Thymus (tissue), 11 donors: ENCODE results near the gene SERINC5. TPM values are rescaled to one million over a fixed set of nuclear protein-coding genes. Genes with fewer than 3 reads are reported as not detected.
A peak's percentile ranks its signal among the peaks of the same experiment; 100 is the strongest.

Experiments
- DNase-seq, 9 donors: peaks; one replicate each; pipeline ENCODE4 v3.0.0-alpha.2; 2013; ENCODE audit warnings: low spot score in 9 of 9, low read depth in 6 of 9, missing footprints in 1 of 9
- H3K27ac ChIP-seq, 2 donors: one replicate each; pipeline ENCODE4 v1.5.1; 2013; ENCODE audit warnings: control low read depth in 1 of 2, low read depth in 1 of 2, low read length in 1 of 2, mild to moderate bottlenecking in 1 of 2, moderate library complexity in 1 of 2
- H3K27me3 ChIP-seq, 2 donors: one replicate each; pipeline ENCODE4 v1.5.1; 2013; ENCODE audit warnings: low read length in 1 of 2; ENCODE audit not compliant: control insufficient read depth in 2 of 2, insufficient read depth in 1 of 2
- H3K36me3 ChIP-seq, 2 donors: one replicate each; pipeline ENCODE4 v1.5.1; 2013; ENCODE audit warnings: low read length in 1 of 2, mild to moderate bottlenecking in 1 of 2, moderate library complexity in 1 of 2; ENCODE audit not compliant: control insufficient read depth in 2 of 2, insufficient read depth in 2 of 2
- H3K4me1 ChIP-seq, 2 donors: one replicate each; pipeline ENCODE4 v1.5.1; 2013; ENCODE audit warnings: low read length in 2 of 2; ENCODE audit not compliant: control insufficient read depth in 2 of 2, insufficient read depth in 2 of 2
- H3K4me3 ChIP-seq, 2 donors: one replicate each; pipeline ENCODE4 v1.5.1; 2013; ENCODE audit warnings: low read length in 2 of 2, control low read depth in 1 of 2, mild to moderate bottlenecking in 1 of 2
- H3K9me3 ChIP-seq, 2 donors: one replicate each; pipeline ENCODE4 v1.5.1; 2013; ENCODE audit warnings: low read length in 1 of 2, mild to moderate bottlenecking in 1 of 2; ENCODE audit not compliant: control insufficient read depth in 2 of 2, insufficient read depth in 1 of 2
- WGBS: extraction: QIAGEN DNeasy Blood & Tissue Kit; methylation state at CpG from one replicate; pipeline ENCODE4 v1.1.7; 2013; 5-methylcytosine and 5-hydroxymethylcytosine counted together
- polyA plus RNA-seq: library from polyadenylated mRNA; stranded (reverse); fragments of 200-250 nt; gene quantifications from one replicate; pipeline ENCODE4 v1.2.3, GENCODE V29; 2013
- total RNA-seq: library from RNA; stranded (reverse); fragments of 120-200 nt; gene quantifications from one replicate; pipeline ENCODE4 v1.2.4, GENCODE V29; 2013
- donor health status: healthy.

The SERINC5 gene
- total and polyA plus RNA-seq, 2 donors: 7.1 to 14.7 TPM

DNA sequence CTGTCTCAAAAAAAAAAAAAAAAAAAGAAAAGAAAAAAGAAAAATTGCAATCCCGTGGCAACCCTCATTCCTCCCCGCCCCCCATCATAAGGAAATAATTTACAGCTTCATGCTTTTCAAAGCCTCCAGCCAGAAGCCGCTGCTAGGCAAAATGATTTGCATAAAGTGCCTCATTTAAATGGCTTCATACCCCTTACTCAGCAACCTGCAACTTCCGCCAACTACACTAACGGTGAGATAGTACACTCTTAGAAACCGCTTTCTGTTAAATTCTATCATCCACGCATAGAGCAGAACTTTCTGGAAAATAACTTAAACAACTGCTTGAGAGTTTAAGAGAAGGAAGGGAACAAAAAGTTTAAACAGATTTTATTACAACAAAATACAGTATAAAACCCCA, 17.8 kb downstream of the SERINC5 start:
- WGBS: 73% methylated on average over 7 of the region's 7 CpGs
- no peak overlapping the region for H3K4me3 ChIP-seq
- H3K27me3 ChIP-seq: no peaks in the 10 kb centered on the region
- H3K36me3 ChIP-seq: peaks cover 0 to 9% of the 10 kb centered on the region in 2 donors
- H3K27ac ChIP-seq: no peak overlapping the region
- DNase-seq: no peak
- peaks cover 16 to 25% of the 10 kb centered on the region in 2 donors for H3K4me1 ChIP-seq
- H3K9me3 ChIP-seq: peaks cover 5 to 19% of the 10 kb centered on the region in 2 donors

DNA sequence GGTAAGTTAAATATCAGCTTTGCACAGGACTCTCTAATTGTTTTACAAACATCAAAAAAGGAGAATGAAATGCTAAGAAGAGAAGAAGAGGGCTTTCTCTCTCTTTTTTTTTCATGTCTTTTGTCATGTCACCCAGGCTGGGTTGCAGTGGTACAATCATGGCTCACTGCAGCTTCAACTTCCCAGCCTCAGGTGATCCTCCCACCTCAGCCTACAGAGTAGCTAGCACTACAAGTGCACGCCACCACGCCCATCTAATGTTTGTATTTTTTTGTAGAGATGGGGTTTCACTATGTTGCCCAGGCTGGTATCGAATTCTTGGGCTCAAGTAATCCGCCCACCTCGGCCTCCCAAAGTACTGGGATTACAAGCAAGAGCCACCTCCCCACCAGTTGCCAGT, 18.6 kb downstream of the SERINC5 start:
- DNase-seq: no peak
- Histone ChIP-seq H3K27ac (no peak overlapping the region), H3K27me3 (no peaks in the 10 kb centered on the region), H3K36me3 (peaks cover 0 to 6% of the 10 kb centered on the region in 2 donors), H3K4me1 (peaks cover 16 to 25% of the 10 kb centered on the region in 2 donors), H3K9me3 (peaks cover 3 to 11% of the 10 kb centered on the region in 2 donors), H3K4me3 (no peak overlapping the region)
- WGBS: 97% methylated on average over 5 of the region's 5 CpGs

DNA sequence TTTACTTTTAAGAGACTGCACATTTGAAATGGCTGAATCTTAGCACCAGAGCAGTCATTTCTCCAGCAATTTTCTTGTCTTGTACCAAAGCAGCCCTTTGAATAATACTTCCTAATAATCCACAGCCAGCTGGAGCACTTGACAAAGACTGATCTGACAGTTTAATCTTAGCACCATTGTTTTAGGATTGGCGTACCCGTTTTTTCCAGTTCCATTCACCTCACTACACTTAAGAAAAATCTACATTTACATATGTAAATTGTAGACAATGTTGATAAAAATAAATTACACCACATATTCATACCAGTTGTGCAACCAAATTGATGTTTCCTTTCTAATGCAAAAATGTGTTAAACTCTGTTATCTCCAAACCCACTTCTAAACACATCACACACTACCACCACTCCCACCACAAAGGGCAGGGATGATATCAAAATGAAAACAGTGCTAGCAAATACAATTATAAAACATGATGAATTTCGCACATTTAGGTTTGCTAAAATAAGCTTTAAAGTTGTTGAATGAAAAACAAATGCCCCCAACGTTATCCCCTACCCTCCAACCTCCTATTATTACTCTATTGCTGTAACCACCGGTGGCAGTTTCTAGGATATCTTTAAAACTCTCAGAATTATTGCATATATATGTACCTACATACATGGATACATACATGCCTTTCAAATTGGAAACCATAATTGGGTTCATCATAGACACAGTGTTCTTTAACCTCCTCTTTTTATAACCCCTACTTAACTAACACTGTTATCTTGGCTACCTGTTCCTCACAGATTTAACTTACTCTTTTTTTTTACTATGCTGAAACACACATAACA, 21.5 kb downstream of the SERINC5 start:
- WGBS: 68% methylated on average over 5 of the region's 5 CpGs

DNA sequence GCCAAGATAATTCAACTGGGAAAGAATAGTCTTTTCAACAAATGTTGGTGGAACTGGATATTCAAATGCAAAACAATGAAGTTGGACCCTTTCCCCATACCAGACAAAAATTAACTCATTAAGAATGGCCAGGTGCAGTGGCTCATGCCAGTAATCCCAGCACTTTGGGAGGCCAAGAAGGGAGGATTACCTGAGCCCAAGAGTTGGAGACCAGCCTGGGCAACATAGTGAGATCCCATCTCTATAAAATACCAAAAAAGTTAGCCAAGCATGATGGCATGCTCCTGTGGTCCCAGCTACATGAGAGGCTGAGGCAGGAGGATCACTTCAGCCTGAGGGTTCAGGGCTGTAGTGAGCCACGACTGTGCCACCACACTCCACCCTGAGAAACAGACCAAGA, 24.2 kb downstream of the SERINC5 start:
- no peak overlapping the region for H3K27ac ChIP-seq
- DNase-seq: no peak
- H3K4me3 ChIP-seq: no peak overlapping the region
- WGBS: 94% methylated on average over 1 of the region's 1 CpG
- no peaks in the 10 kb centered on the region for H3K27me3 ChIP-seq
- H3K9me3 ChIP-seq: no peaks in the 10 kb centered on the region
- H3K4me1 ChIP-seq: peaks cover 3 to 21% of the 10 kb centered on the region in 2 donors
- no peaks in the 10 kb centered on the region for H3K36me3 ChIP-seq

More for the DNA sequence above, 21.5 kb downstream of the SERINC5 start:
- Histone ChIP-seq H3K9me3 (no peaks in the 10 kb centered on the region), H3K27ac (no peak overlapping the region), H3K4me3 (no peak overlapping the region), H3K27me3 (no peaks in the 10 kb centered on the region), H3K36me3 (no peaks in the 10 kb centered on the region), H3K4me1 (peaks cover 10 to 16% of the 10 kb centered on the region in 2 donors)
- no peak for DNase-seq

DNA sequence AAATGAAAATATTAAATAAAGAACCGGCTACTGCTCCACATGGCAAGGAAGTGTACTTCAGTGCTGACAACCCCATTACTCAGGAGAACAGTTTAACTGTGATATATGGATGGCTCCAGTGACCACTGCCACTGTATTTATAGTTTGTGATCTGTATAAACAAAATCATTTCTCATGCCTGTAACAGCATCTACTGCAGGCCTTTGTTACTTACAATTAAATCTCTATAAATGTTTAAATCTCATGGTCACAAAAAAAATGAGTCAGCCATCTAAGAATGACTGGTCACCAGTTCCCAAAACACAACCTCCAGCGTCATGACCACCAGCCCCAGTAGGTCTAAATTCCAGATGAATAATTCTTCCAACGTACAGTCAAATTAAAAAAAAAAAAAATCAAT, 24.6 kb downstream of the SERINC5 start:
- no peak for DNase-seq
- Histone ChIP-seq H3K27ac (no peak overlapping the region), H3K9me3 (no peaks in the 10 kb centered on the region), H3K36me3 (no peaks in the 10 kb centered on the region), H3K4me1 (peaks cover 3 to 25% of the 10 kb centered on the region in 2 donors), H3K27me3 (no peaks in the 10 kb centered on the region), H3K4me3 (no peak overlapping the region)
- 81% methylated on average over 3 of the region's 3 CpGs for WGBS

DNA sequence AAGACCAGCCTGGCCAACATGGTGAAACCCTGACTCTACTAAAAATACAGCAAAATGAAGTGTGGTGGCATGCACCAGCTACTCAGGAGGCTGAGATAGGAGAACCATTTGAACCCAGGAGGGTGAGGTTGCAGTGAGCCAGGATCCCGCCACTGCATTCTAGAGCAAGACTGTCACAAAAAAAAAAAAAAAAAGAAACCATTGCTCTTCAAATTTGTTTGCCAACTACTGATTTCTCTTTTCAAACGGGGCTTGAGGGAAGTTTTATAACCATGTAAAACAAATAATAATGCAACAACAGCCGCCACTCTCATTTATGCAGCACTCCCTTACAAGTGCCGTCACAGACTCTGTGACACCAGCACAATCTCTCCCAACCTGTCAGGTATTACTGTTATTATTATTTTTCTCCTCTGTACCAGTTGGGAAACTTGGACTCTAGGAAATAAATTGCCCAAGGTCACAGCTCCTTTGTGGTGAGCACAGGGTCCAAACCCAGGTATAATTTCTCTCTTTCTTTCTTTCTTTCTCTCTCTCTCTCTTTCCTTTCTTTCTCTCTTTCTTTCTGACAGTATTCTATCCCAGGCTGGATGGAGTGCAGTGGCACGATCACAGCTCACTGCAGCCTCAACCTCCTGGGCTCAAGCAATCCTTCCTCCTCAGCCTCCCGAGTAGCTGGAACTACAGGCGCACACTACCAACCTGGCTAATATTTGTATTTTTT, 25.4 kb downstream of the SERINC5 start:
- no peaks in the 10 kb centered on the region for H3K36me3 ChIP-seq
- no peak overlapping the region for H3K4me3 ChIP-seq
- 88% methylated on average over 7 of the region's 7 CpGs for WGBS
- H3K4me1 ChIP-seq: peaks cover 6 to 33% of the 10 kb centered on the region in 2 donors
- no peaks in the 10 kb centered on the region for H3K9me3 ChIP-seq
- DNase-seq: no peak
- H3K27me3 ChIP-seq: no peaks in the 10 kb centered on the region
- H3K27ac ChIP-seq: no peak overlapping the region

DNA sequence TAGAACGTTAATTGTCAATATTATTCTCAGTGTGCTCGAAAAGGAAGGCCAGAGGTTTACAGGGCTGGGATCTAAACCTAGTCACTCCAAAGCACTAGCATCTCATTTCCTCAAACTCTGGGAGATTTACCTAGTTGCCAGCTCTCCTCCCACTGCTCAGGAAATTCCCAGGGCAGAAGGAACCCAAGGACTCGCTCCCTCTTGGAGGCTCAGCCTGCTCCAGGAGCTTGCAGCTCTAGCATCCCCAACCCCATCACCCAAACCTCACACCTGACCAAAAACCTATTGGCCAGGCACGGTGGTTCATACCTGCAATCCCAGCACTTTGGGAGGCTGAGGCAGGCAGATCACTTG, 26.0 kb downstream of the SERINC5 start:
- peaks cover 8 to 38% of the 10 kb centered on the region in 2 donors for H3K4me1 ChIP-seq
- H3K27ac ChIP-seq: no peak overlapping the region
- 95% methylated on average over 4 of the region's 4 CpGs for WGBS
- H3K9me3 ChIP-seq: no peaks in the 10 kb centered on the region
- no peak for DNase-seq
- H3K4me3 ChIP-seq: no peak overlapping the region
- no peaks in the 10 kb centered on the region for H3K36me3 ChIP-seq
- no peaks in the 10 kb centered on the region for H3K27me3 ChIP-seq

DNA sequence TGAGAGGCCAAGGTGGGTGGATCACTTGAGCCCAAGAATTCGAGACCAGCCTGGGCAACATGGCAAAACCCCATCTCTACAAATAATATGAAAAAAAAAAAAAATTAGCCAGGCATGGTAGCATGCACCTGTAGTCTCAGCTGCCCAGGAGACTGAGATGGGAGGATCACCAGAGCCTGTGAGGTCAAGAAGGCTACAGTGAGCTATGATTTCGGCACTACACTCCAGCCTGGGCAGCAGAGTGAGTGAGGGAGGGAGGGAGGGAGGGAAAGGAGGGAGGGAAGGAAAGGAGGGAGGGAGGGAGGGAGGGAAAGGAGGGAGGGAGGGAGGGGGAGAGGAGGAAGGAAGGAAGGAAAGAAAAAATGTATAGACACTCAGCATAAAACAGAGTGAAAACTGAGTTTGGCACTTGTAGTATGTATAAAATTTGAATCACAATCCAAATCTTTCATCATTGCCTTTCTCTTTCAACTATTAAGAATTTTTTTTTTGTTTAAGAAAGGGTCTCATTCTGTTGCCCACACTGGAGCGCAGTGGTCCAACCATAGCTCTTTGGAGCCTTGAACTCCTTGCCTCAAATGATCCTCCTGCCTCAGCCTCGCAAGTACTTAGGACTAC, 27.8 kb downstream of the SERINC5 start:
- no peak overlapping the region for H3K4me3 ChIP-seq
- H3K9me3 ChIP-seq: no peaks in the 10 kb centered on the region
- no peak overlapping the region for H3K27ac ChIP-seq
- no peak for DNase-seq
- H3K27me3 ChIP-seq: no peaks in the 10 kb centered on the region
- 98% methylated on average over 4 of the region's 4 CpGs for WGBS
- H3K4me1 ChIP-seq: peaks cover 5 to 39% of the 10 kb centered on the region in 2 donors
- H3K36me3 ChIP-seq: no peaks in the 10 kb centered on the region

DNA sequence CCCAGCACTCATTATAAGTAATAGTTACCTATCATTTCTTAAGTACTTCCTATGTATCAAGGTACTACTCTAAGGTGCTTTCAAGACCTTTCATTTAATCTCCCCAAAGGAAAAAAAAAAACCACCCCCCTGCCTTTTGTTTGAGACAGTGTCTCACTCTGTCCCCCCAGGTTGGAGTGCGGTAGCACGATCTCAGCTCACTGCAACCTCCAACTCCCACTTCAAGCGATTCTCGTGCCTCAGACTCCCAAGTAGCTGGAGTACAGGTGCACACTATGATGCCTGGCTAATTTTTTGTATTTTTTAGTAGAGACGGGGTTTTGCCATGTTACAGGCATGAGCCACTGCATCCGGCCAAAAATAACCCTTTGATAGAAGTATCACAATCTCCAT, 29.9 kb downstream of the SERINC5 start:
- peak in 1 of 9 donors; percentile 57 for DNase-seq
- Histone ChIP-seq H3K27me3 (no peaks in the 10 kb centered on the region), H3K4me3 (no peak overlapping the region), H3K36me3 (peaks cover 0 to 4% of the 10 kb centered on the region in 2 donors), H3K4me1 (peaks cover 6 to 42% of the 10 kb centered on the region in 2 donors), H3K9me3 (no peaks in the 10 kb centered on the region), H3K27ac (peak overlapping the region in 1 of 2 donors; percentile 84)
- 69% methylated on average over 6 of the region's 6 CpGs for WGBS
